PC-3 (cell line): ENCODE results near the gene UBP1.
"Not testable (repeated sequence)": the region's sequence is repeated elsewhere in the genome, so short reads cannot be mapped to it uniquely, and the experiment has no call there.

Source experiments
- EZH2 ChIP-seq: fragments of 300-600 bp; sonication (generic); IDR thresholded peaks from one replicate; pipeline ENCODE4 v1.6.1; 2017; ENCODE audit warnings: antibody characterized with exemption, mild to moderate bottlenecking, low read length; ENCODE audit not compliant: unreplicated experiment
- EZH2phosphoT487 ChIP-seq: fragments of 300-600 bp; sonication (generic); IDR thresholded peaks from 2 replicates; pipeline ENCODE4 v1.6.1; 2018; ENCODE audit warnings: mild to moderate bottlenecking, antibody characterized with exemption, low read length, borderline replicate concordance
- TF ChIP-seq, protein P1 (sequence below): fragments of 300-600 bp; sonication (generic); conservative IDR thresholded peaks from 2 replicates; pipeline ENCODE4 v1.5.1; 2017; ENCODE audit warnings: antibody characterized with exemption, low read depth, mild to moderate bottlenecking, low read length

DNA sequence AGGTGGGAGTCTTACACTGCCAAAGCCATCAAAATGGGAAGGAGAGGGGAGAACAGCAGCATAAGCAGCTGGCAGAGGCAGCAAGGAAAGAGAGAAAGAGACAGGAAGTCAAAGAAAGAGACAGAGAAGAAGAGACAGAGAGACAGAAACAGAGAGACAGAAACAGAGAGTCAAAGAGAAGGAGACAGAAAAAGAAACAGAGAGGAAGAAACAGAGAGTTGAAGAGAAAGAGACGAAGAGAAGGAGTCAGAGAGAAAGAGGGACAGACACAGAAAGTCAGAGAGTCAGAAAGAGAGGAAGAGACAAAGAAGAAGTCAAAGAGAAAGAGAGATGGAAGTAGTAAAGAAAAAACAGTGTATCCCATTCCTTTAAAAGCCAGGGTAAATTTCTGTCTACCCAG lies 11.8 kb upstream of the UBP1 start:
- not testable (repeated sequence) for TF ChIP-seq EZH2phosphoT487, EZH2
- TF ChIP-seq, protein P1, sequence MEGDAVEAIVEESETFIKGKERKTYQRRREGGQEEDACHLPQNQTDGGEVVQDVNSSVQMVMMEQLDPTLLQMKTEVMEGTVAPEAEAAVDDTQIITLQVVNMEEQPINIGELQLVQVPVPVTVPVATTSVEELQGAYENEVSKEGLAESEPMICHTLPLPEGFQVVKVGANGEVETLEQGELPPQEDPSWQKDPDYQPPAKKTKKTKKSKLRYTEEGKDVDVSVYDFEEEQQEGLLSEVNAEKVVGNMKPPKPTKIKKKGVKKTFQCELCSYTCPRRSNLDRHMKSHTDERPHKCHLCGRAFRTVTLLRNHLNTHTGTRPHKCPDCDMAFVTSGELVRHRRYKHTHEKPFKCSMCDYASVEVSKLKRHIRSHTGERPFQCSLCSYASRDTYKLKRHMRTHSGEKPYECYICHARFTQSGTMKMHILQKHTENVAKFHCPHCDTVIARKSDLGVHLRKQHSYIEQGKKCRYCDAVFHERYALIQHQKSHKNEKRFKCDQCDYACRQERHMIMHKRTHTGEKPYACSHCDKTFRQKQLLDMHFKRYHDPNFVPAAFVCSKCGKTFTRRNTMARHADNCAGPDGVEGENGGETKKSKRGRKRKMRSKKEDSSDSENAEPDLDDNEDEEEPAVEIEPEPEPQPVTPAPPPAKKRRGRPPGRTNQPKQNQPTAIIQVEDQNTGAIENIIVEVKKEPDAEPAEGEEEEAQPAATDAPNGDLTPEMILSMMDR = not testable (repeated sequence)
